IMR-90 (cell line): ENCODE results near the gene NUCB2. TPM values are rescaled to one million over a fixed set of nuclear protein-coding genes. Genes with fewer than 3 reads are reported as not detected.

Source experiments
- ATAC-seq: fragments of 200-7000 bp; cut with Tn5 transposase; 2 replicates; pipeline ENCODE4 v1.9.1; 2020; ENCODE audit warnings: low read depth, mild to moderate bottlenecking, moderate library complexity
- BruUV-seq: library from RNA; stranded (reverse); fragments of 400-500 nt; replicated peaks from 2 replicates; lab custom pipeline; 2021; lab: Mats Ljungman, UMichigan
- CTCF ChIA-PET: fragments of 300-600 bp; formaldehyde crosslinking; extraction: SDS; loops from one replicate; lab custom pipeline; 2021; ENCODE audit warnings: antibody characterized with exemption; lab: Yijun Ruan, JAX
- POLR2A ChIA-PET: fragments of 300-600 bp; sonication (Branson Sonifier 250); formaldehyde crosslinking; loops from one replicate; lab custom pipeline; 2022; ENCODE audit warnings: antibody characterized with exemption; ENCODE audit not compliant: unreplicated experiment; lab: Charles Lee
- DNase-seq: peaks from one replicate; pipeline ENCODE4 v3.0.0; 2013
- H2AFZ ChIP-seq: replicated peaks from 2 replicates; pipeline ENCODE3; 2013; ENCODE audit warnings: low read length, mild to moderate bottlenecking; ENCODE audit not compliant: poor library complexity
- H2AK5ac ChIP-seq: 2 replicates; pipeline ENCODE4 v1.6.1; 2013; ENCODE audit warnings: low read depth, low read length, inconsistent platforms
- H2AK9ac ChIP-seq: replicated peaks from 2 replicates; pipeline ENCODE3; 2013; ENCODE audit warnings: mild to moderate bottlenecking, low read depth, low read length, moderate library complexity; ENCODE audit not compliant: poor library complexity
- H2BK120ac ChIP-seq: 2 replicates; pipeline ENCODE4 v1.6.1; 2013; ENCODE audit warnings: low read depth, low read length, inconsistent platforms
- H2BK15ac ChIP-seq: 3 replicates; pipeline ENCODE4 v1.6.1; 2013; ENCODE audit warnings: low read depth, low read length, inconsistent platforms
- H2BK20ac ChIP-seq: 2 replicates; pipeline ENCODE4 v1.6.1; 2013; ENCODE audit warnings: low read depth, mild to moderate bottlenecking, inconsistent platforms, low read length, moderate library complexity
- H2BK5ac ChIP-seq: 2 replicates; pipeline ENCODE4 v1.6.1; 2013; ENCODE audit warnings: mild to moderate bottlenecking, low read depth, low read length, inconsistent platforms; ENCODE audit not compliant: poor library complexity, severe bottlenecking
- H3K14ac ChIP-seq: replicated peaks from 2 replicates; pipeline ENCODE4 v1.6.1; 2013; ENCODE audit warnings: low read depth, low read length, inconsistent platforms
- H3K18ac ChIP-seq: 2 replicates; pipeline ENCODE4 v1.6.1; 2013; ENCODE audit warnings: low read depth, low read length, control low read depth
- H3K23ac ChIP-seq: 2 replicates; pipeline ENCODE4 v1.6.1; 2013; ENCODE audit warnings: low read depth, low read length, inconsistent platforms
- H3K27ac ChIP-seq: 2 replicates; pipeline ENCODE4 v1.5.1; 2013; ENCODE audit warnings: mild to moderate bottlenecking, control low read depth, low read length; ENCODE audit not compliant: insufficient read depth
- H3K27me3 ChIP-seq: 2 replicates; pipeline ENCODE4 v1.6.1; 2013; ENCODE audit warnings: low read length; ENCODE audit not compliant: control insufficient read depth, insufficient read depth
- H3K36me3 ChIP-seq: 2 replicates; pipeline ENCODE4 v1.6.1; 2013; ENCODE audit warnings: low read length, mixed read lengths; ENCODE audit not compliant: control insufficient read depth, insufficient read depth
- H3K4ac ChIP-seq: 2 replicates; pipeline ENCODE4 v1.6.1; 2013; ENCODE audit warnings: low read depth, low read length, inconsistent platforms
- H3K4me1 ChIP-seq: 2 replicates; pipeline ENCODE4 v1.6.1; 2013; ENCODE audit warnings: low read length, mixed read lengths; ENCODE audit not compliant: control insufficient read depth, insufficient read depth
- H3K4me2 ChIP-seq: 2 replicates; pipeline ENCODE4 v1.6.1; 2013; ENCODE audit warnings: low read depth, mild to moderate bottlenecking, control low read depth, low read length, moderate library complexity
- H3K4me3 ChIP-seq: 2 replicates; pipeline ENCODE4 v1.5.1; 2013; ENCODE audit warnings: low read depth, mild to moderate bottlenecking, control low read depth, low read length, moderate library complexity; ENCODE audit not compliant: insufficient read depth
- H3K56ac ChIP-seq: 2 replicates; pipeline ENCODE4 v1.6.1; 2013; ENCODE audit warnings: low read length, inconsistent platforms; ENCODE audit not compliant: insufficient read depth; ENCODE audit errors: extremely low read depth
- H3K79me1 ChIP-seq, 2 experiments: 2 replicates each; pipeline ENCODE4 v1.6.1; 2013; ENCODE audit warnings: low read length in 2 of 2, inconsistent platforms in 1 of 2, low read depth in 1 of 2
- H3K9ac ChIP-seq: 2 replicates; pipeline ENCODE4 v1.6.1; 2013; ENCODE audit warnings: low read depth, low read length, control low read depth
- H3K9me1 ChIP-seq: 2 replicates; pipeline ENCODE4 v1.6.1; 2013; ENCODE audit warnings: low read length, inconsistent platforms; ENCODE audit not compliant: insufficient read depth
- H3K9me3 ChIP-seq: 2 replicates; pipeline ENCODE4 v1.6.1; 2013; ENCODE audit warnings: low read length; ENCODE audit not compliant: control insufficient read depth, insufficient read depth
- H4K20me1 ChIP-seq: 2 replicates; pipeline ENCODE4 v1.6.1; 2013; ENCODE audit warnings: low read length, inconsistent platforms; ENCODE audit not compliant: insufficient read depth
- H4K5ac ChIP-seq: 2 replicates; pipeline ENCODE4 v1.6.1; 2013; ENCODE audit warnings: mild to moderate bottlenecking, low read depth, low read length, control low read depth
- H4K8ac ChIP-seq, 2 experiments: 2 replicates each; pipeline ENCODE4 v1.6.1; 2013; ENCODE audit warnings: low read depth in 2 of 2, low read length in 2 of 2, control low read depth in 1 of 2, inconsistent platforms in 1 of 2
- H4K91ac ChIP-seq: 2 replicates; pipeline ENCODE4 v1.6.1; 2013; ENCODE audit warnings: low read depth, low read length, inconsistent platforms; ENCODE audit not compliant: insufficient read depth
- CHD1 ChIP-seq: IDR thresholded peaks from 2 replicates; pipeline ENCODE4 v1.6.1; 2012; ENCODE audit warnings: low read depth, low read length, improper control_type of control experiment
- FOS ChIP-seq: fragments of 150-350 bp; IDR thresholded peaks from 2 replicates; pipeline ENCODE4 v1.6.1; 2016; ENCODE audit warnings: low read depth, low read length
- MAFK ChIP-seq: IDR thresholded peaks from 2 replicates; pipeline ENCODE4 v1.6.1; 2012; ENCODE audit warnings: low read depth, low read length, improper control_type of control experiment
- MAZ ChIP-seq: IDR thresholded peaks from 2 replicates; pipeline ENCODE4 v1.6.1; 2012; ENCODE audit warnings: low read depth, mild to moderate bottlenecking, low read length, improper control_type of control experiment, moderate library complexity, borderline replicate concordance
- MXI1 ChIP-seq: IDR thresholded peaks from 2 replicates; pipeline ENCODE4 v1.6.1; 2012; ENCODE audit warnings: low read depth, mild to moderate bottlenecking, low read length, moderate library complexity, borderline replicate concordance
- NFE2L2 ChIP-seq: fragments of 150-350 bp; IDR thresholded peaks from 2 replicates; pipeline ENCODE4 v1.6.1; 2016; ENCODE audit warnings: low read depth, mild to moderate bottlenecking, low read length
- RCOR1 ChIP-seq: IDR thresholded peaks from 2 replicates; pipeline ENCODE4 v1.6.1; 2012; ENCODE audit warnings: mild to moderate bottlenecking, low read length, improper control_type of control experiment; ENCODE audit not compliant: insufficient replicate concordance
- SMC3 ChIP-seq: fragments of 150-350 bp; IDR thresholded peaks from 2 replicates; pipeline ENCODE4 v1.6.1; 2016; ENCODE audit warnings: low read depth, mild to moderate bottlenecking, antibody characterized with exemption, low read length, moderate library complexity
- USF2 ChIP-seq: fragments of 150-350 bp; IDR thresholded peaks from 2 replicates; pipeline ENCODE4 v1.6.1; 2017; ENCODE audit warnings: mild to moderate bottlenecking, antibody characterized with exemption, low read length, low read depth
- WGBS, 2 experiments: methylation state at CpG; one replicate each; pipeline versions ENCODE4 v1.1.5 to v1.1.7; 2013; ENCODE audit warnings: missing lambda C conversion rate in 2 of 2; ENCODE audit not compliant: insufficient read length in 1 of 2; ENCODE audit errors: extremely low coverage in 2 of 2; 5-methylcytosine and 5-hydroxymethylcytosine counted together
- dilution Hi-C: fragments of 300-500 bp; cut with HindIII; formaldehyde crosslinking; loops from one replicate; pipeline ENCODE4 v1.14.3; 2018; ENCODE audit warnings: low sequenced_read_pairs; ENCODE audit not compliant: unreplicated experiment
- in situ Hi-C: fragments of 300-500 bp; cut with MboI; formaldehyde crosslinking; loops from 3 replicates; pipeline ENCODE4 v1.14.3; 2019; ENCODE audit warnings: low sequenced_read_pairs, inconsistent platforms, mixed read lengths
- intact Hi-C: fragments of 100-400 bp; cut with micrococcal nuclease; formaldehyde crosslinking; loops from 2 replicates; pipeline ENCODE4 v1.10.0; 2022
- polyA plus RNA-seq, 3 experiments: library from polyadenylated mRNA; depleted of rRNA; stranded (reverse); fragments of >200 nt; gene quantifications; 2 replicates each; pipeline ENCODE4 v1.2.3, GENCODE V29; 2012; ENCODE audit warnings: low replicate concordance in 1 of 3
- total RNA-seq: library from RNA; depleted of rRNA; stranded (reverse); fragments of >200 nt; gene quantifications from 2 replicates; pipeline ENCODE4 v1.2.3, GENCODE V29; 2012
- TF ChIP-seq, protein P1 (sequence below): fragments of 150-350 bp; IDR thresholded peaks from 2 replicates; pipeline ENCODE4 v1.6.1; 2016; ENCODE audit warnings: low read depth, mild to moderate bottlenecking, low read length, moderate library complexity, borderline replicate concordance
- TF ChIP-seq, protein P2 (sequence below): conservative IDR thresholded peaks from 2 replicates; pipeline ENCODE4 v1.5.1; 2012; ENCODE audit warnings: mild to moderate bottlenecking, low read depth, low read length, improper control_type of control experiment

Gene NUCB2
- total and polyA plus RNA-seq, 2 of the 4 experiments (the other 2 are of a cell fraction), result 52.7 to 55.4 TPM

DNA sequence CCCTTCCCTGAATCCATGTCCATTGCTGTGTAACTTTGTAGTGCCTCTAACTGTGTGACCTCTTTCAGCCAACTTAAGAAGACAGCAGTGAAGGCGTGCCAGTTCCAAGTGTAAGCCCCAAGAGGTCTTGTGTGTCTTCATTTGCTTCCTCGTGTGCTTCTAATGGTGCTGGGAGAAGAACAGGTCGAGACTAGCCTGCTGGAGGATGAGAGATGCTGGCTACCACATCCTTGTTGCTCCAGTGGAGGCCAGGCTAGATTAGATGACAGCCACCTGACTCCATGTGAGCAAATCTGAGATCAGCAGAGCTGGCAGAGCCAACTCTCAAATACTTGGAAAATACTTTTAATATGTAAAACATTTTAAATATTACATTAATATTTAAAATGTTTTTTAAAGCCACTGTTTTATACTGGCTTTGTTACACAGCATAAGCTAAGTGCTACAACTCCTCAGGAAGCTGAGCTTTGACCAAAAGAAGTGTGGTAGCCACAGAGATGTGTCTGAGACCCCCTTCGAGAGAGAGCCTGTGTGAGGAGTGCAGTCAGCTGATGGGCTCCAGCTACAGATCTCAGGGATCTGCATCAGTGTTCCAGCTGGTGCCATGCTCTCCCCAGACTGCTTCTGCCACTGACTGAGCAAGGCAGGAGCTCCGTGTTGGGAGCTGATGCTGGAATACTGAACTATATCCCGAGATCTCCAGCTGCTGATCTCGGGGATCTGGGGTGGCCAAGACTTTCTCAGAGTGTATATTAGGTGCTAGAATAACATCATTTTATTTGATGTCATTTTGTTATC is 103.0 kb downstream of the NUCB2 start:
- no peak overlapping the region for H3K27ac ChIP-seq
- H2BK20ac ChIP-seq, result 0 out of 2 replicates have a peak overlapping the region, but pooled peaks have one; percentile 10
- H4K20me1 ChIP-seq, result no peaks in the 10 kb centered on the region
- dilution Hi-C loops, result no loop called here
- H3K4me2 ChIP-seq, result no peak overlapping the region
- 80% methylated on average over 1 of the region's 7 CpGs; no CpG with 5 or more reads in 1 of the 2 experiments for WGBS, 2 experiments
- no peak overlapping the region for H2AFZ ChIP-seq
- H3K9ac ChIP-seq, result no peak overlapping the region
- no peak overlapping the region for H3K18ac ChIP-seq
- intact Hi-C loops, result no loop called here
- no peak overlapping the region for H4K8ac ChIP-seq
- ATAC-seq, result no peak
- no peak overlapping the region for H3K56ac ChIP-seq
- H3K4me3 ChIP-seq, result no peak overlapping the region
- no peak overlapping the region for H2BK120ac ChIP-seq
- no peaks in the 10 kb centered on the region for H3K9me3 ChIP-seq
- no TSS peak for BruUV-seq
- TF ChIP-seq MXI1 (no peak), USF2 (no peak), RCOR1 (no peak), CHD1 (no peak), MAFK (no peak), MAZ (no peak), NFE2L2 (no peak), SMC3 (no peak), FOS (no peak)
- TF ChIP-seq, protein P1, sequence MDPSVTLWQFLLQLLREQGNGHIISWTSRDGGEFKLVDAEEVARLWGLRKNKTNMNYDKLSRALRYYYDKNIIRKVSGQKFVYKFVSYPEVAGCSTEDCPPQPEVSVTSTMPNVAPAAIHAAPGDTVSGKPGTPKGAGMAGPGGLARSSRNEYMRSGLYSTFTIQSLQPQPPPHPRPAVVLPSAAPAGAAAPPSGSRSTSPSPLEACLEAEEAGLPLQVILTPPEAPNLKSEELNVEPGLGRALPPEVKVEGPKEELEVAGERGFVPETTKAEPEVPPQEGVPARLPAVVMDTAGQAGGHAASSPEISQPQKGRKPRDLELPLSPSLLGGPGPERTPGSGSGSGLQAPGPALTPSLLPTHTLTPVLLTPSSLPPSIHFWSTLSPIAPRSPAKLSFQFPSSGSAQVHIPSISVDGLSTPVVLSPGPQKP, result no peak
- TF ChIP-seq, protein P2, sequence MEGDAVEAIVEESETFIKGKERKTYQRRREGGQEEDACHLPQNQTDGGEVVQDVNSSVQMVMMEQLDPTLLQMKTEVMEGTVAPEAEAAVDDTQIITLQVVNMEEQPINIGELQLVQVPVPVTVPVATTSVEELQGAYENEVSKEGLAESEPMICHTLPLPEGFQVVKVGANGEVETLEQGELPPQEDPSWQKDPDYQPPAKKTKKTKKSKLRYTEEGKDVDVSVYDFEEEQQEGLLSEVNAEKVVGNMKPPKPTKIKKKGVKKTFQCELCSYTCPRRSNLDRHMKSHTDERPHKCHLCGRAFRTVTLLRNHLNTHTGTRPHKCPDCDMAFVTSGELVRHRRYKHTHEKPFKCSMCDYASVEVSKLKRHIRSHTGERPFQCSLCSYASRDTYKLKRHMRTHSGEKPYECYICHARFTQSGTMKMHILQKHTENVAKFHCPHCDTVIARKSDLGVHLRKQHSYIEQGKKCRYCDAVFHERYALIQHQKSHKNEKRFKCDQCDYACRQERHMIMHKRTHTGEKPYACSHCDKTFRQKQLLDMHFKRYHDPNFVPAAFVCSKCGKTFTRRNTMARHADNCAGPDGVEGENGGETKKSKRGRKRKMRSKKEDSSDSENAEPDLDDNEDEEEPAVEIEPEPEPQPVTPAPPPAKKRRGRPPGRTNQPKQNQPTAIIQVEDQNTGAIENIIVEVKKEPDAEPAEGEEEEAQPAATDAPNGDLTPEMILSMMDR, result no peak
- no peak overlapping the region for H4K91ac ChIP-seq
- H2AK9ac ChIP-seq, result no peak overlapping the region
- H2AK5ac ChIP-seq, result no peak overlapping the region
- H2BK5ac ChIP-seq, result no peak overlapping the region
- no peak overlapping the region for H4K5ac ChIP-seq
- no peak overlapping the region for H3K14ac ChIP-seq
- H3K4me1 ChIP-seq, result peaks cover 11% of the 10 kb centered on the region
- ChIA-PET POLR2A (no interaction called here), CTCF (interaction anchor here (0.8 to 0.9 kb wide), 2 partner anchors 11 to 26 kb away, joined by 3 to 4 read pairs; no protein-coding TSS in a partner anchor)
- no peaks in the 10 kb centered on the region for H3K79me1 ChIP-seq
- no peak overlapping the region for H2BK15ac ChIP-seq
- DNase-seq, result no peak
- H3K9me1 ChIP-seq, result peaks cover 22% of the 10 kb centered on the region
- no peak overlapping the region for H3K4ac ChIP-seq
- no peak overlapping the region for H3K23ac ChIP-seq
- H3K36me3 ChIP-seq, result no peaks in the 10 kb centered on the region; the same call in 1 of the 2 replicates
- H3K27me3 ChIP-seq, result no peaks in the 10 kb centered on the region
- in situ Hi-C loops, result loop anchor here (5.0 kb wide), 1 partner anchor 123 kb away; no protein-coding TSS in a partner anchor
